Measurements from ENCODE around the gene DICER1.

- TF ChIP-seq ARHGAP35 (IDR thresholded peaks at IDR 0.05; ENCODE audit: partially characterized antibody) (no peak), PTTG1 (tag; IDR thresholded peaks at IDR 0.05; ENCODE audit: low read depth) (no peak), CTCF (IDR thresholded peaks at IDR 0.05 in 2 of 3, conservative IDR thresholded peaks at IDR 0.05 in 1 of 3; ENCODE audit: insufficient read depth in 2 of 3, low read depth in 1 of 3, low read length in 3 of 3) (no peak), POLR3G (IDR thresholded peaks at IDR 0.05; ENCODE audit: extremely low read depth, insufficient read length, insufficient replicate concordance) (no peak), CREB1 (IDR thresholded peaks at IDR 0.05) (no peak), CREB1 (CRISPR knock-in tag; IDR thresholded peaks at IDR 0.05) (no peak), IRF2 (CRISPR knock-in tag; IDR thresholded peaks at IDR 0.05) (no peak), E2F3 (CRISPR knock-in tag; IDR thresholded peaks at IDR 0.05) (no peak), BHLHE40 (IDR thresholded peaks at IDR 0.05; ENCODE audit: low read length) (no peak), KLF6 (CRISPR knock-in tag; IDR thresholded peaks at IDR 0.05; ENCODE audit: borderline replicate concordance) (no peak), SMC3 (conservative IDR thresholded peaks at IDR 0.05; ENCODE audit: insufficient read depth, low read depth, low read length) (no peak), MBD1 (CRISPR knock-in tag; IDR thresholded peaks at IDR 0.05) (no peak)
- TF ChIP-seq, protein P1, sequence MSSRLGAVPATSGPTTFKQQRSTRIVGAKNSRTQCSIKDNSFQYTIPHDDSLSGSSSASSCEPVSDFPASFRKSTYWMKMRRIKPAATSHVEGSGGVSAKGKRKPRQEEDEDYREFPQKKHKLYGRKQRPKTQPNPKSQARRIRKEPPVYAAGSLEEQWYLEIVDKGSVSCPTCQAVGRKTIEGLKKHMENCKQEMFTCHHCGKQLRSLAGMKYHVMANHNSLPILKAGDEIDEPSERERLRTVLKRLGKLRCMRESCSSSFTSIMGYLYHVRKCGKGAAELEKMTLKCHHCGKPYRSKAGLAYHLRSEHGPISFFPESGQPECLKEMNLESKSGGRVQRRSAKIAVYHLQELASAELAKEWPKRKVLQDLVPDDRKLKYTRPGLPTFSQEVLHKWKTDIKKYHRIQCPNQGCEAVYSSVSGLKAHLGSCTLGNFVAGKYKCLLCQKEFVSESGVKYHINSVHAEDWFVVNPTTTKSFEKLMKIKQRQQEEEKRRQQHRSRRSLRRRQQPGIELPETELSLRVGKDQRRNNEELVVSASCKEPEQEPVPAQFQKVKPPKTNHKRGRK (tag; IDR thresholded peaks at IDR 0.05) = no peak
- TF ChIP-seq, protein P2, sequence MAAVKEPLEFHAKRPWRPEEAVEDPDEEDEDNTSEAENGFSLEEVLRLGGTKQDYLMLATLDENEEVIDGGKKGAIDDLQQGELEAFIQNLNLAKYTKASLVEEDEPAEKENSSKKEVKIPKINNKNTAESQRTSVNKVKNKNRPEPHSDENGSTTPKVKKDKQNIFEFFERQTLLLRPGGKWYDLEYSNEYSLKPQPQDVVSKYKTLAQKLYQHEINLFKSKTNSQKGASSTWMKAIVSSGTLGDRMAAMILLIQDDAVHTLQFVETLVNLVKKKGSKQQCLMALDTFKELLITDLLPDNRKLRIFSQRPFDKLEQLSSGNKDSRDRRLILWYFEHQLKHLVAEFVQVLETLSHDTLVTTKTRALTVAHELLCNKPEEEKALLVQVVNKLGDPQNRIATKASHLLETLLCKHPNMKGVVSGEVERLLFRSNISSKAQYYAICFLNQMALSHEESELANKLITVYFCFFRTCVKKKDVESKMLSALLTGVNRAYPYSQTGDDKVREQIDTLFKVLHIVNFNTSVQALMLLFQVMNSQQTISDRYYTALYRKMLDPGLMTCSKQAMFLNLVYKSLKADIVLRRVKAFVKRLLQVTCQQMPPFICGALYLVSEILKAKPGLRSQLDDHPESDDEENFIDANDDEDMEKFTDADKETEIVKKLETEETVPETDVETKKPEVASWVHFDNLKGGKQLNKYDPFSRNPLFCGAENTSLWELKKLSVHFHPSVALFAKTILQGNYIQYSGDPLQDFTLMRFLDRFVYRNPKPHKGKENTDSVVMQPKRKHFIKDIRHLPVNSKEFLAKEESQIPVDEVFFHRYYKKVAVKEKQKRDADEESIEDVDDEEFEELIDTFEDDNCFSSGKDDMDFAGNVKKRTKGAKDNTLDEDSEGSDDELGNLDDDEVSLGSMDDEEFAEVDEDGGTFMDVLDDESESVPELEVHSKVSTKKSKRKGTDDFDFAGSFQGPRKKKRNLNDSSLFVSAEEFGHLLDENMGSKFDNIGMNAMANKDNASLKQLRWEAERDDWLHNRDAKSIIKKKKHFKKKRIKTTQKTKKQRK (IDR thresholded peaks at IDR 0.05; ENCODE audit: borderline replicate concordance, low read depth, low read length) = no peak
These were observed 65.7 kb downstream of the DICER1 start for GRCh38 chr14:95091581-95091980.

Data from K562 (cell line).